OCI-LY1 (cell line): Measurements from ENCODE around the gene CNIH4.
"Not testable (repeated sequence)": the region's sequence is repeated elsewhere in the genome, so short reads cannot be mapped to it uniquely, and the experiment has no call there.

Experiments
- H2AFZ ChIP-seq: fragments of 200-600 bp; sonication (generic), shearing (Covaris generic); 2 replicates; pipeline ENCODE4 v1.6.0; 2014; ENCODE audit warnings: antibody characterized with exemption, mild to moderate bottlenecking, low read length
- H3F3A ChIP-seq: fragments of 200-600 bp; sonication (generic), shearing (Covaris generic); 2 replicates; pipeline ENCODE4 v1.6.0; 2014; ENCODE audit warnings: mild to moderate bottlenecking, antibody characterized with exemption, low read length, moderate library complexity; ENCODE audit not compliant: insufficient read depth
- H3K27ac ChIP-seq: fragments of 200-600 bp; sonication (generic); 2 replicates; pipeline ENCODE4 v1.5.1; 2014; ENCODE audit warnings: low read length, mixed run types, mild to moderate bottlenecking, low read depth; ENCODE audit not compliant: poor library complexity, severe bottlenecking
- H3K27me3 ChIP-seq: fragments of 200-600 bp; sonication (generic); 2 replicates; pipeline ENCODE4 v1.6.0; 2014; ENCODE audit warnings: antibody characterized with exemption, mild to moderate bottlenecking, low read length, moderate library complexity; ENCODE audit not compliant: insufficient read depth
- H3K36me3 ChIP-seq: fragments of 200-600 bp; sonication (generic); 2 replicates; pipeline ENCODE4 v1.6.1; 2014; ENCODE audit warnings: mild to moderate bottlenecking, antibody characterized with exemption, low read length, moderate library complexity, mixed read lengths; ENCODE audit not compliant: insufficient read depth
- H3K4me1 ChIP-seq: fragments of 200-600 bp; sonication (generic); 2 replicates; pipeline ENCODE4 v1.5.1; 2014; ENCODE audit warnings: mild to moderate bottlenecking, low read length, moderate library complexity; ENCODE audit not compliant: insufficient read depth, severe bottlenecking
- H3K4me2 ChIP-seq: fragments of 200-600 bp; sonication (generic), shearing (Covaris generic); 2 replicates; pipeline ENCODE4 v1.6.1; 2014; ENCODE audit warnings: low read length
- H3K4me3 ChIP-seq: fragments of 200-600 bp; sonication (generic); 2 replicates; pipeline ENCODE4 v1.5.1; 2014; ENCODE audit warnings: low read length, low read depth, mild to moderate bottlenecking, mixed read lengths; ENCODE audit not compliant: poor library complexity, severe bottlenecking
- H3K79me2 ChIP-seq: fragments of 200-600 bp; shearing (Covaris generic); 2 replicates; pipeline ENCODE4 v1.6.1; 2016; ENCODE audit warnings: mixed run types, low read length, mixed read lengths; ENCODE audit not compliant: insufficient read depth
- H3K9ac ChIP-seq: fragments of 200-600 bp; sonication (generic), shearing (Covaris generic); 2 replicates; pipeline ENCODE4 v1.6.1; 2014; ENCODE audit warnings: mild to moderate bottlenecking, low read length, mixed read lengths
- H3K9me2 ChIP-seq: fragments of 200-600 bp; sonication (generic), shearing (Covaris generic); 2 replicates; pipeline ENCODE4 v1.6.1; 2014; ENCODE audit warnings: low read depth, mild to moderate bottlenecking, low read length, mixed read lengths
- H3K9me3 ChIP-seq: fragments of 200-600 bp; shearing (Covaris generic); 2 replicates; pipeline ENCODE4 v1.6.1; 2014; ENCODE audit warnings: low read length, mixed read lengths
- H4K20me1 ChIP-seq: fragments of 200-600 bp; sonication (generic), shearing (Covaris generic); 2 replicates; pipeline ENCODE4 v1.6.0; 2016; ENCODE audit warnings: mild to moderate bottlenecking, low read length; ENCODE audit not compliant: insufficient read depth
- CTCF ChIP-seq: fragments of 200-600 bp; sonication (generic), shearing (Covaris generic); IDR thresholded peaks from 2 replicates; pipeline ENCODE4 v1.5.1; 2017; ENCODE audit warnings: mild to moderate bottlenecking, antibody characterized with exemption, low read length, moderate library complexity, mixed read lengths
- EZH2 ChIP-seq: fragments of 200-600 bp; sonication (generic), shearing (Covaris generic); IDR thresholded peaks from 2 replicates; pipeline ENCODE4 v1.8.0; 2017; ENCODE audit warnings: borderline replicate concordance, mixed run types, mild to moderate bottlenecking, antibody characterized with exemption, low read length, moderate library complexity, mixed read lengths

Gene CNIH4

GRCh38 chr1:224425279-224425884 lies 68.7 kb downstream of the CNIH4 start:
- H3K79me2 ChIP-seq: peaks cover 23% of the 10 kb centered on the region
- H3K4me2 ChIP-seq: no peak overlapping the region
- H3F3A ChIP-seq: no peaks in the 10 kb centered on the region
- H3K36me3 ChIP-seq: peaks cover 85% of the 10 kb centered on the region
- H4K20me1 ChIP-seq: no peaks in the 10 kb centered on the region
- H3K27ac ChIP-seq: no peak overlapping the region
- H2AFZ ChIP-seq: no peak overlapping the region
- H3K4me3 ChIP-seq: no peak overlapping the region
- H3K9me2 ChIP-seq: no peaks in the 10 kb centered on the region
- H3K4me1 ChIP-seq: peaks cover 2% of the 10 kb centered on the region
- no peak overlapping the region for H3K9ac ChIP-seq
- TF ChIP-seq EZH2: no peak
- TF ChIP-seq CTCF: no peak
- H3K27me3 ChIP-seq: no peaks in the 10 kb centered on the region
- H3K9me3 ChIP-seq: no peaks in the 10 kb centered on the region

GRCh38 chr1:224426869-224427268 lies 70.2 kb downstream of the CNIH4 start:
- not testable (repeated sequence) for H3F3A ChIP-seq, H3K27me3 ChIP-seq, H2AFZ ChIP-seq, H3K9me2 ChIP-seq, H3K9me3 ChIP-seq, H4K20me1 ChIP-seq, H3K9ac ChIP-seq, H3K4me3 ChIP-seq, H3K4me2 ChIP-seq, H3K27ac ChIP-seq
- peaks cover 32% of the 10 kb centered on the region for H3K79me2 ChIP-seq
- peaks cover 82% of the 10 kb centered on the region for H3K36me3 ChIP-seq
- H3K4me1 ChIP-seq: peaks cover 17% of the 10 kb centered on the region

- no peaks in the 10 kb centered on the region for H4K20me1 ChIP-seq
- TF ChIP-seq CTCF (no peak), EZH2 (no peak)
- H3F3A ChIP-seq: no peaks in the 10 kb centered on the region
- H3K36me3 ChIP-seq: peaks cover 78% of the 10 kb centered on the region
- peaks cover 37% of the 10 kb centered on the region for H3K79me2 ChIP-seq
- H3K4me3 ChIP-seq: no peak overlapping the region
- H3K4me1 ChIP-seq: peaks cover 22% of the 10 kb centered on the region
- no peak overlapping the region for H2AFZ ChIP-seq
- no peaks in the 10 kb centered on the region for H3K9me3 ChIP-seq
- H3K9me2 ChIP-seq: no peaks in the 10 kb centered on the region
- H3K27me3 ChIP-seq: no peaks in the 10 kb centered on the region
- H3K27ac ChIP-seq: no peak overlapping the region
- no peak overlapping the region for H3K4me2 ChIP-seq
- no peak overlapping the region for H3K9ac ChIP-seq
These were observed 70.7 kb downstream of the CNIH4 start for GRCh38 chr1:224427346-224427745.

GRCh38 chr1:224428713-224429112 lies 72.0 kb downstream of the CNIH4 start:
- not testable (repeated sequence) for H3K27ac ChIP-seq, H2AFZ ChIP-seq, H3K9me2 ChIP-seq, H3F3A ChIP-seq, H3K9ac ChIP-seq, H3K9me3 ChIP-seq, H3K27me3 ChIP-seq, H3K4me2 ChIP-seq, H3K4me3 ChIP-seq, H4K20me1 ChIP-seq
- Histone ChIP-seq H3K36me3 (peaks cover 65% of the 10 kb centered on the region), H3K79me2 (peaks cover 50% of the 10 kb centered on the region), H3K4me1 (peaks cover 29% of the 10 kb centered on the region)
